Activated CD8-positive, alpha-beta memory T cell treated with anti-CD3 and anti-CD28 coated beads, Interleukin-2, amount 10 ng/mL, durations not matched to agents 7 days and 5 days (primary cell): ENCODE results near the gene PDGFB. TPM values are rescaled to one million over a fixed set of nuclear protein-coding genes. Genes with fewer than 3 reads are reported as not detected.

Experiments
- ATAC-seq: fragments of 150-1000 bp; cut with Tn5 transposase; one replicate; pipeline ENCODE4 v1.10.0; 2021; ENCODE audit warnings: moderate library complexity
- CTCF ChIA-PET: fragments of 350-600 bp; sonication (Branson Sonifier 250); formaldehyde crosslinking; loops from one replicate; lab custom pipeline; 2021; ENCODE audit warnings: antibody characterized with exemption; lab: Charles Lee
- DNase-seq: peaks from one replicate; pipeline ENCODE4 v3.0.0-alpha.2; 2020
- H3K27ac Mint-ChIP-seq: one replicate; pipeline ENCODE4 v1.8.0; 2021; ENCODE audit warnings: mild to moderate bottlenecking, mixed read lengths
- H3K27me3 Mint-ChIP-seq: one replicate; pipeline ENCODE4 v1.8.0; 2021; ENCODE audit warnings: mixed read lengths
- H3K36me3 Mint-ChIP-seq: one replicate; pipeline ENCODE4 v1.8.0; 2021; ENCODE audit warnings: mild to moderate bottlenecking, mixed read lengths
- H3K4me1 Mint-ChIP-seq: one replicate; pipeline ENCODE4 v1.8.0; 2021; ENCODE audit warnings: mixed read lengths
- H3K4me3 Mint-ChIP-seq: one replicate; pipeline ENCODE4 v1.8.0; 2021; ENCODE audit warnings: mild to moderate bottlenecking, moderate library complexity, mixed read lengths
- H3K9me3 Mint-ChIP-seq: one replicate; pipeline ENCODE4 v1.8.0; 2022; ENCODE audit warnings: low read depth, mixed read lengths
- total RNA-seq, 2 experiments: library from RNA; stranded (reverse); gene quantifications; one replicate each; pipeline ENCODE4 v1.2.3, GENCODE V29; 2021

Gene PDGFB
- total RNA-seq, result under 1 TPM in 1 of 2 experiments, not detected in 1; 0.35 TPM

GRCh38 chr22:39244496-39245129 is at the start of gene PDGFB:
PDGFB (minus strand) TSS chr22:39244982; CDS start chr22:39243963, 1,019 bp downstream.
- peak within 1 kb of the TSS; percentile 18 for H3K4me3 Mint-ChIP-seq
- peaks cover 74% of the 10 kb centered on the region for H3K27me3 Mint-ChIP-seq
- CTCF ChIA-PET, result interaction anchor here (0.7 kb wide), 1 partner anchor 157 kb away, joined by 3 read pairs; no protein-coding TSS in a partner anchor
- H3K9me3 Mint-ChIP-seq, result no peaks in the 10 kb centered on the region
- ATAC-seq, result no peak
- no peak for DNase-seq
- peaks cover 23% of the 10 kb centered on the region for H3K4me1 Mint-ChIP-seq
- no peak within 1 kb of the TSS for H3K27ac Mint-ChIP-seq
- peaks cover 1% of the 10 kb centered on the region for H3K36me3 Mint-ChIP-seq

GRCh38 chr22:39293766-39294368 is 49.1 kb upstream of the PDGFB start:
- Mint-ChIP-seq H3K36me3 (no peaks in the 10 kb centered on the region), H3K27ac (no peak overlapping the region), H3K9me3 (no peaks in the 10 kb centered on the region), H3K27me3 (peaks cover 3% of the 10 kb centered on the region), H3K4me1 (no peaks in the 10 kb centered on the region), H3K4me3 (no peak overlapping the region)
- CTCF ChIA-PET, result interaction anchor here (1.3 kb wide), 1 partner anchor 123 kb away, joined by 5 read pairs; no protein-coding TSS in a partner anchor
- DNase-seq (no peak), ATAC-seq (no peak)

- Mint-ChIP-seq H3K4me3 (no peak overlapping the region), H3K4me1 (no peaks in the 10 kb centered on the region), H3K36me3 (no peaks in the 10 kb centered on the region), H3K9me3 (no peaks in the 10 kb centered on the region), H3K27me3 (peaks cover 2% of the 10 kb centered on the region), H3K27ac (no peak overlapping the region)
- CTCF ChIA-PET, result interaction anchor here (1.3 kb wide), 1 partner anchor 122 kb away, joined by 5 read pairs; no protein-coding TSS in a partner anchor
- peak; percentile 23 for ATAC-seq
- DNase-seq, result no peak
Measured at GRCh38 chr22:39292561-39293074, 47.8 kb upstream of the PDGFB start.

- DNase-seq, result no peak
- no peak overlapping the region for H3K4me3 Mint-ChIP-seq
- no peak for ATAC-seq
- H3K27ac Mint-ChIP-seq, result no peak overlapping the region
- H3K9me3 Mint-ChIP-seq, result no peaks in the 10 kb centered on the region
- peaks cover 4% of the 10 kb centered on the region for H3K27me3 Mint-ChIP-seq
- H3K4me1 Mint-ChIP-seq, result no peaks in the 10 kb centered on the region
- CTCF ChIA-PET, result no interaction called here
- no peaks in the 10 kb centered on the region for H3K36me3 Mint-ChIP-seq
Measured at GRCh38 chr22:39292031-39292462, 47.3 kb upstream of the PDGFB start.

GRCh38 chr22:39291523-39291922 is 46.7 kb upstream of the PDGFB start:
- Mint-ChIP-seq H3K9me3 (no peaks in the 10 kb centered on the region), H3K4me3 (no peak overlapping the region), H3K4me1 (no peaks in the 10 kb centered on the region), H3K27ac (no peak overlapping the region), H3K27me3 (peaks cover 8% of the 10 kb centered on the region), H3K36me3 (no peaks in the 10 kb centered on the region)
- CTCF ChIA-PET, result interaction anchor here (1.1 kb wide), 1 partner anchor 29 kb away, joined by 3 read pairs; no protein-coding TSS in a partner anchor
- no peak for ATAC-seq
- DNase-seq, result no peak

GRCh38 chr22:39290724-39291161 is 46.0 kb upstream of the PDGFB start:
- Mint-ChIP-seq H3K9me3 (no peaks in the 10 kb centered on the region), H3K4me1 (no peaks in the 10 kb centered on the region), H3K4me3 (no peak overlapping the region), H3K27me3 (peaks cover 8% of the 10 kb centered on the region), H3K36me3 (no peaks in the 10 kb centered on the region), H3K27ac (no peak overlapping the region)
- CTCF ChIA-PET, result interaction anchor here (1.1 kb wide), 1 partner anchor 29 kb away, joined by 3 read pairs; no protein-coding TSS in a partner anchor
- no peak for ATAC-seq
- no peak for DNase-seq

- Mint-ChIP-seq H3K9me3 (no peaks in the 10 kb centered on the region), H3K27ac (no peak overlapping the region), H3K36me3 (no peaks in the 10 kb centered on the region), H3K4me3 (no peak overlapping the region), H3K27me3 (peaks cover 8% of the 10 kb centered on the region), H3K4me1 (no peaks in the 10 kb centered on the region)
- ATAC-seq (no peak), DNase-seq (no peak)
- CTCF ChIA-PET, result interaction anchor here (1.1 kb wide), 1 partner anchor 30 kb away, joined by 3 read pairs; no protein-coding TSS in a partner anchor
Measured at GRCh38 chr22:39289975-39290720, 45.4 kb upstream of the PDGFB start.

- peaks cover 8% of the 10 kb centered on the region for H3K27me3 Mint-ChIP-seq
- CTCF ChIA-PET, result no interaction called here
- no peaks in the 10 kb centered on the region for H3K4me1 Mint-ChIP-seq
- H3K4me3 Mint-ChIP-seq, result no peak overlapping the region
- H3K9me3 Mint-ChIP-seq, result no peaks in the 10 kb centered on the region
- H3K36me3 Mint-ChIP-seq, result no peaks in the 10 kb centered on the region
- H3K27ac Mint-ChIP-seq, result no peak overlapping the region
- ATAC-seq (no peak), DNase-seq (no peak)
Measured at GRCh38 chr22:39289533-39289932, 44.8 kb upstream of the PDGFB start.

GRCh38 chr22:39288135-39288898 is 43.5 kb upstream of the PDGFB start:
- no peak overlapping the region for H3K27ac Mint-ChIP-seq
- CTCF ChIA-PET, result no interaction called here
- ATAC-seq, result no peak
- H3K4me1 Mint-ChIP-seq, result no peaks in the 10 kb centered on the region
- no peak overlapping the region for H3K4me3 Mint-ChIP-seq
- DNase-seq, result no peak
- H3K27me3 Mint-ChIP-seq, result peaks cover 8% of the 10 kb centered on the region
- H3K9me3 Mint-ChIP-seq, result no peaks in the 10 kb centered on the region
- H3K36me3 Mint-ChIP-seq, result no peaks in the 10 kb centered on the region

- ATAC-seq, result no peak
Measured at GRCh38 chr22:39287076-39287725, 42.4 kb upstream of the PDGFB start.

GRCh38 chr22:39284983-39285382 is 40.2 kb upstream of the PDGFB start:
- H3K9me3 Mint-ChIP-seq, result no peaks in the 10 kb centered on the region
- peaks cover 8% of the 10 kb centered on the region for H3K27me3 Mint-ChIP-seq
- H3K4me3 Mint-ChIP-seq, result no peak overlapping the region
- ATAC-seq (no peak), DNase-seq (no peak)
- H3K27ac Mint-ChIP-seq, result no peak overlapping the region
- CTCF ChIA-PET, result no interaction called here
- H3K4me1 Mint-ChIP-seq, result no peaks in the 10 kb centered on the region
- H3K36me3 Mint-ChIP-seq, result no peaks in the 10 kb centered on the region

More at GRCh38 chr22:39287076-39287725, 42.4 kb upstream of the PDGFB start:
- no peaks in the 10 kb centered on the region for H3K9me3 Mint-ChIP-seq
- H3K36me3 Mint-ChIP-seq, result no peaks in the 10 kb centered on the region
- H3K27ac Mint-ChIP-seq, result no peak overlapping the region
- CTCF ChIA-PET, result interaction anchor here (1.0 kb wide), 1 partner anchor 116 kb away, joined by 6 read pairs; no protein-coding TSS in a partner anchor
- H3K27me3 Mint-ChIP-seq, result peaks cover 8% of the 10 kb centered on the region
- H3K4me1 Mint-ChIP-seq, result no peaks in the 10 kb centered on the region
- DNase-seq, result no peak
- H3K4me3 Mint-ChIP-seq, result no peak overlapping the region
